ENCODE measurements around the gene PNLIPRP3. TPM values are rescaled to one million over a fixed set of nuclear protein-coding genes. Genes with fewer than 3 reads are reported as not detected.

The PNLIPRP3 gene
- total RNA-seq (2022; extraction: Qiagen RNA extraction): 0.04 TPM in 2 of 5 replicates, not detected in the others

GRCh38 chr10:116427671-116428070, at the start of gene PNLIPRP3:
PNLIPRP3 (plus strand) TSS chr10:116427847; CDS start chr10:116428013, 166 bp downstream.

Other genes starting within 250 kb of the PNLIPRP3 start
- 8.4 to 12.2 TPM (median 11.6 TPM) in 5 replicates for gene GFRA1, start 154.6 kb upstream of the PNLIPRP3 start, total RNA-seq (2022; extraction: Qiagen RNA extraction)
- gene CCDC172, start 103.4 kb upstream of the PNLIPRP3 start, total RNA-seq (2022; extraction: Qiagen RNA extraction): not detected in 5 replicates
- gene PNLIP, start 118.1 kb downstream of the PNLIPRP3 start, total RNA-seq (2022; extraction: Qiagen RNA extraction): 0.16 to 0.27 TPM (median 0.21 TPM) in 5 replicates
- not detected in 5 replicates for gene PNLIPRP1, start 163.1 kb downstream of the PNLIPRP3 start, total RNA-seq (2022; extraction: Qiagen RNA extraction)
- gene PNLIPRP2, start 193.1 kb downstream of the PNLIPRP3 start, total RNA-seq (2022; extraction: Qiagen RNA extraction): 0.09 to 0.11 TPM in 2 of 5 replicates, not detected in the others